Stimulated activated CD4-positive, alpha-beta T cell treated with anti-CD3 and anti-CD28 coated beads, TNF-alpha, amount 100 ng/mL, for 24 hours (primary cell): Measurements from ENCODE around the gene ARL6.
"Not testable (repeated sequence)": the region's sequence is repeated elsewhere in the genome, so short reads cannot be mapped to it uniquely, and the experiment has no call there.

Experiments
- DNase-seq, 3 experiments: peaks; one replicate each; pipeline ENCODE4 v3.0.0-alpha.2; 2020; ENCODE audit warnings: low read depth in 3 of 3

ARL6 gene

DNA sequence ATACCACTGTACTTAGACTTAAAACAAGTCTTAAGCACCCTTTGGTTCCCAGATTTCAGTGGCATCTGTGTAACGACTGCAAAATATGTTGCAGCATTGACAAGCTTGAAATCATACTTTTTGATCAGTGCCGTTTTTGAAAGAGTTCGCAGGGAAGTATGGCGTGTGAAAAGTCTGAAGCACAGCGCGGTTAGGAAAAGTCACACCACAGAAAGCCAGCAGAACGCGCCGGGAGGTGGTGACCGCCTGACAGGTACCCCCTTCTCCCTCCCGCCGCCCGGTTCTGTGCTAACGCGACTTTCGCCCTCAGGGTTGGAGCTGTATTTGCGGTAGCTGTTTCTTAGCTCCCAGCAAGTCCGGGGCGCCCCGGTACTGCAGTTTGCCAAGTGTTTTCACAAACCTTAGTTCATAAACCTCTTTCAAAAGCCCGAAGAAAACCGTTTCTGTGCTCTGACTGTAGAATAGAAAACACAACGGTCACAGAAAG lies 56.8 kb downstream of the ARL6 start:
- DNase-seq: peak in 2 of 3 experiments; percentile 11 to 37

DNA sequence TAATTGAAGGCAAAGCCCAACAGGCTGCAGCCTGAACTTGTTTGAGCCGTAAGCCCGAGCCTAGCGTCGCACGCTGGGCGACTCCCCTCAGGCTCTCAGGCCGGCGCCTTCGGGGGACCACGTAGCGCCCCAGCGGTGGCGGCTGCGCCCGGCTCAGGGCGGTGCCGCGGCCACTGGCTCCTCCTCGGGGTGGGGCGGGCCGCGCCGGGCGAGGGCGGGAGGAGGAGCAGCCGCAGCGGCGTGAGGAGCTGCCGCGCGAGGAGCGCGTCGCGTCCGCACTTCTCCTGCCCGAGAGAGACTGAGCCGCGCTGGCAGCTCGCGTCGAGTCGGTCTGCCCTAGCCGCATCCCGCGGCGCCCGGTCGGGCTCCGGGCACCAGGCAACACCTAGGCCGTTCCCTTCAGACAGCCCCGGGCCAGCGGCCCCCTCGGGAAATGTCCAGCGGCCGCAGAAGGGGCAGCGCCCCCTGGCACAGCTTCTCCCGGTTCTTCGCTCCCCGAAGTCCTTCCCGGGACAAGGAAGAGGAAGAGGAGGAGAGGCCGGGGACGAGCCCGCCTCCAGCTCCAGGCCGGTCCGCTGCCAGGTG lies 57.3 kb downstream of the ARL6 start, which contains the start of gene CRYBG3:
CRYBG3 (plus strand) TSS at position 238 of the 585 bp plus-strand sequence; CDS start at position 434, 196 bp downstream.
- DNase-seq: peak; percentile 62 to 77 (median 64)

DNA sequence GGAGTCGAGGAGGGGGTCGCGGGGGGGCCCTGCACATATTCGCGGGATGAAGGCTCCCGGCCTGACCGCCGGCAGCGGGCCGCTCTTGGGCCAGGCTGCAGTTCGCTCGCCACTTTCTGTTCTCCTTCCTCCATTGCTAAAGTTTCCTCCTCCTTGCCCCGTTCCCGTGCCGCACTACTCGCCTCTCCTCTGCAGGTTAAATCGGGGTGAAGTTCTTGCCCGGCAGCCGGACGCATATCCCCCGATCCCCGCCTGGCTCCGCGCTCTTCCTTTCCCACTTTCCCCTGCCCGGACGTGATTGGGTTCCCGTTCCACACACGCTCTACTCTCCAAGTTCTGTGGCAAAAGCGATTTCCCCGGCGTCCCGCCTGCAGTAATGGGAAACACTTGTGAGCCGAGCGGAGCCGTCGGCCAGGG lies 57.8 kb downstream of the ARL6 start:
- peak in 2 of 3 experiments; percentile 2 to 9 for DNase-seq

DNA sequence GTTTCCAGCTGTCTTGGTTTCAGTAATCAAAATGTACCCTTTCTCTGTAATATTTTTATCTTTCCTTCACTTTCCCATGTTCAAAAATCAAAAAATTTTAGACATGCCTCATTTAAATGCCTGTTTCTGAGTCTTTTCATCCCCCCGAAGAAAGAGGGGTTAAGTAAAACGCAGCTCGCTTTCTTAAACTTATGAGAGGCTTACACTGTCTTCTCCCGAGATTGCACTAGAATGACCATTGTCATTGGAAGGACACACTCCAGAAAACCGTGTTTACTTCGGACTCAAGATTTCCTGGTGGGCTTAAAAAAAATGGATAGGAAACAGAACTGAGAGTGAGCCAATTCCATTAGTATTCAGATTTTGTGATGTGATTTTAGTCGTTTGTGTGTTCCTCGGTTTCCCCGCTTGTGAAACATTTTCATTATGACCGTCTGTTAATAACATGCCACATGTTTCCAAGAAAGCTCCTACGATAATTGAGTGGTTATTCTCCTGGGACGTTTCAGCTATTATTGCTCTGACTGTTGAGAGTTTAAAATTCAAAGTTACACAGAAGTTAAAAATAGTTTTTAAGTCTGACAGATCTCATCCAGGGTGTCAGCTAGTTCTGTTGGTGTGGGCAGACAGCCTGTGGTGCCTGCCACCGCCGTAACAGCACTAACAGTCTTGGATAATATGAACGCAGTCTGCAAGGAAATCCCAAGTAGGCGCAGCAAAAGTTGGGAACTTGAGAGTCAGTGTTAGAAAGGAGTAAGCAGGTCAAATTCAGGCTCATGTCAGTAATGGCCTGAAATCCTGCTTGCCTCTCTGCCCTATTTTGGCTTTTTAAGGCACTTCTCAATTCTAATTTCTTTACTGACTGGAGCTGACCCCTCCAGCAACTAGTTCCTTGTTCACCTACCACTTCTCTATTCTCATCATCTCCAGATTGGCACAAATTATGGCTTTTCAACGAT lies 58.8 kb downstream of the ARL6 start:
- no peak for DNase-seq

DNA sequence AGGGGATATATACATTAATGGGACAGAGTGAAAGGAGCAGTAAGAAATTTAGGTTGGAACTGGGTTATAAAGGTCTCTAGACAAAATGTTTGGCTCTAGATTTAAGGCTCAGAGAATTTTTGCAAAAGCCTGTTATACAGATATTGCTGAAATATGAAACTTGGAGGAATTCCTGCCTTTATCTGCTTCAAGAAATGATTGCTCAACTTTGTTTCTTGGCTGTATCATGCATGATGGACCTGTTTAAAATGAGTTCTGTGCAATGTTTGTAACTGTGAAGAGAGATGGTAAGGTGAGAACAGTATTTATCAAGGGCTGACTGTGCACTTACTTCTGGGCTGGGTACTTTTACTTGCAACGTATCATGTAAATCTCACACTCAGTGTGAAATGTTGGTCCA lies 60.5 kb downstream of the ARL6 start:
- no peak for DNase-seq

DNA sequence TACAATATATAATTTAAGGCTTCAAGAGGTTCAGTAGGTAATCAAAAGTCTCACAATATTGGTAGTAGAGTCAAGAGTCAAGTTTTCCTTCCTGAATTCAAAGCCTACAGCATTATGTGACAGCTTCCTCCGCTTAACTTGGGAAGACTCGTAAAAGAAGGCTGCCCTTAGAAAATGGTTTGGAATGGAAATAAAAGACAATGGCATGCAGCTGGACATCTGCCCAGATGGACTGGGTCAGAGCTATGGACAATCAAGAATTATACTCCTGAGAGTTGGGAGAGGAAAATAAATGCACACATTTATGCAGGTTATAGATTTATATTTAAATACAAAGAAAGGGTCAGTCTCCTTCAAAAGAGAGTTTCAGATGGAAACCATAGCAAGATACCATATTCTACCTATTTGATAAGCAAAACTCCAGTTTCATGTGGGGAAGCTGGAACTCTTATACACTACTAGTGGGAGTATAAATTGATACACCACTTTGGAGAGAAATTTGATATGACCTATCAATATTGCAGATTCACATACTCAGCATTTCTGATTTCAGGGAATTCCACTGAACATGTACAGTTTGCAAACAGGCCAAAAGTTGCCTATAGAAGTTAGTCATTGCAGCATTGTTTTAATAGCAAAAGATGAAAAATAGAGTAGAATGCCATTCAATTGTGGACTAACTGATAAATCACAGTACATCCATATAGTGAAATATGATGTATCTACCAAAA lies 63.3 kb downstream of the ARL6 start:
- no peak for DNase-seq

DNA sequence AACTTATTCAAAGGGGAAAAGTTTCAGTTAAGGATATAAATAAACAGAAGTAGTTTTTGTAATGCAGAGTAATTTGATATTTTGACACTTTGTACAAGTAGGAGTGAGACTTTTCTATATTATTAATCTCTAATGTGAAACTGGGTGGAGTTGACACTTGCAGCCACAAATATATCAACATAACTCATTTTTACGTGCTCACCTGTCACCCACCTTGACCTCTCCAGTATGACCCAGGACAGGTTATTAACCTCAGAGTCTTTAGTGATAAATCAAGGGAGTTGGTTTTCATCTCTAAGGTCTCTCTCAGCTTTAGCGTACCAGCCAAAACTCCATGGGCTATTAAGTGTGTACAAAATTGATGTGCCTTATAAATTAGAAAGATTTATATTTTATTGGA lies 64.6 kb downstream of the ARL6 start:
- DNase-seq: no peak

DNA sequence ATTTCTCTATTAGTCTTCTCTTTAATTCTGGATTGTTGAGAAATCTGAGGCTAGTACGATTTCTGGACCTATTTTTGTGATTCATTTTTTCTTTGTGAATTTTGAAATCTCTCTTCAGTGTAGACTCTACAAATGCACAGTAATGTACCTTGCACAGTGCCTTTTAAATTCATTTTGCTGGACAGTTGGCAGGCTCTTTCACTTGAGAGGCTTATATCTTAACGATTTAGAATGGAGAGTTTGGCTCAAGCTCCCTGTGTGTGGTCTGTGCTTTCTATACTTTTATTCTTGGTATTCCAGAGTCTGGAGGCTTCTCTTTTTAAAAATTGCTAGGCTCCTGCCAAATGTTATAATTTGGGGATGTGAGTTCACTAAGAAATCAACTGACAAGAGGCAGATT lies 66.1 kb downstream of the ARL6 start:
- no peak for DNase-seq

DNA sequence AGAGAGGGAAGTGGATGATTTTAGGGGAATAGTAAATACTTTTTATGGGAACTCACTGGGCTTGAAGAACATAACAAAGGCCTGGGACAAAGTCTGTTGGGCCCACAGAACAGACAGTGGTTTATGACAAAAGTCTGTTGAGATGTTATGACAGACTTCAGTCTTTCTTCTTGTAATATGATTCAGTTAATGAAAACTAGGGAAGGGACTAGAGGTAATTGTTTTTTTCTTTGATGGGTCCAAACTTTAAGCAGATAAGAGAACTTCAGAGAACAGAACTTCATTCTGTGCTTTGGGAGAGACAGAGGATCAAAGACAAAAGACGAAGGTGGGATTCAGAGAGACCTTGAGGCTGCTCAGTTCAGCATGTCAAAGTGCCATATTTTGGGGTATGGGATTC lies 66.6 kb downstream of the ARL6 start:
- DNase-seq: no peak

DNA sequence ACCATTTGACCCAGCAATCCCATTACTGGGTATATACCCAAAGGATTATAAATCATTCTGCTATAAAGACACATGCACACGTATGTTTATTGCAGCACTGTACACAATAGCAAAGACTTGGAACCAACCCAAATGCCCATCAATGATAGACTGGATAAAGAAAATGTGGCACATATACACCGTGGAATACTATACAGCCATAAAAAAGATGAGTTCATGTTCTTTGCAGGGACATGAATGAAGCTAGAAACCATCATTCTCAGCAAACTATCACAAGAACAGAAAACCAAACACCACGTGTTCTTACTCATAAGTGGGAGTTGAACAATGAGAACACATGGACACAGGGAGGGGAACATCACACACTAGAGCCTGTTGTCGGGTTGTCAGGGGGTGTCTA lies 68.6 kb downstream of the ARL6 start:
- not testable (repeated sequence) for DNase-seq

DNA sequence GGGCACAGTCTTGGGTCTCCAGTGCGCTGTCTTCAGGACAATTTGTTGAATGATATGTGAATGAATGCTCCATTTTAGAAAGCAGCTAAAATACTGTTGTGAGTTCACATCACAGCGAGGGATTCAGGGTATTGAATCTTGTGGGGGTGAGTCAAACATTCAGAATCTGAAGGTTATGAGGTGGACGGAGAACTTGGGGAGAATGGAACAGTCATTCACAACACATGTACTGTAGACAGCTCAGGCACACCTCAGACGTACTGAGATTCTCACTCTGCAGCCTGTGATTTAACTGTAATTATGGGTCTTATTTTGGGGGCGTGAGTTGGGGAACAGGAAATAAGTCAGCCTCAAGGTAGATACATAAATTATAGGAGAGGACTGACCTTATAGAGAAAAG lies 71.2 kb downstream of the ARL6 start:
- no peak for DNase-seq

DNA sequence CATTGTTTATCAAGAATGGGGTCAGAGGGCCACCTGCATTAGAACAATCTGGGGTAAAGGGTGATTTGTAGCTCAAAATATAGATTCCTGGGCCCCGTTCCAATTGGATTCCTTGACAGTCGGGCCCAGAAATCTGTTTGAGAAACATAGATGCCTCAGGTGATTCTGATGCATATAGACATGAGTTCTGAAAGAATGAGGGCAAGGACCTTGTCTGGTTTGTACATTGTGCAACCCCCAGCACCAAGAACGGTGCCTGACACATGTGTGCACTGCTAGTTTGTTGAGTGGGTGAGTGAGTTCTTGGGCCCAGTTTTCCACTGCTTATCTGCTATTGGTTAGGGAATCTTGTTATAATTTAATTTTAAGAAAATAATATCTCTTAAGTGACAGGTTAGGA lies 73.8 kb downstream of the ARL6 start:
- DNase-seq: no peak

DNA sequence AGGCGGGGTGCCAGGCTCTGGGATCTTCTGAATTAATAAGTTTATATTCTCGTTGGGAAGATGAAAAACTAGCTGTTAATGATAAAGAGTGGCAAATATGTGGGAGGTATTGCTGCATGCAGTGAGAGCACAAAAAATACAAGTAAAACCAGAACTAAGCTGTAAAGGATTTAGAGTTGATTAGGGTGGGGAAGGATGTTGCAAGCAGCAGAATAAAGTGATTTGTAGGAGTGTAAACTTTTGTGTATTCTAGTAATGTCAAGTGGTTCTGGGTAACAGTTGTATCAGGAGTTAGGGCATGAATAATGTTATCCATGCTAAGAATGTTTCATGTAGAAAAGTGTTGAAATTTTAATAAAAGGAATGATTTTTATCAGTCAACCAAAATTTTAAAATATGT lies 75.4 kb downstream of the ARL6 start:
- DNase-seq: no peak

DNA sequence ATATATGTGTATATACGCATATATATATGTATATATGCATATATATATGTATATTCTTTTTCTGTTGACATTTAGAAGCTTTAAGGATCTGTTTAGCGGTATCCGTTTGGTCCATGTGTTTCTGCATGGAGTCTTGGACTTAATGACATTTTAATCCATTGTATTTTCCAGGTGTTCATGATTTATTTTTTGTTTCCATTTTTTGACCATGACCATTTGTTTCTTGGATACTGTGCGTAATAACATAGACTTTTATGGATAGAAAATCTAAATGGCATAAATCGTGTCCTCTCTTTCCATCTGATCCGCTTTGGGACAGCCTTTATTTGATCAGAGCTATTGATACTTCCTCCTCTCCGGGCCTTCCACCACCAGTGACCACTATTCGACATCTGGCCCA lies 76.7 kb downstream of the ARL6 start:
- no peak for DNase-seq

DNA sequence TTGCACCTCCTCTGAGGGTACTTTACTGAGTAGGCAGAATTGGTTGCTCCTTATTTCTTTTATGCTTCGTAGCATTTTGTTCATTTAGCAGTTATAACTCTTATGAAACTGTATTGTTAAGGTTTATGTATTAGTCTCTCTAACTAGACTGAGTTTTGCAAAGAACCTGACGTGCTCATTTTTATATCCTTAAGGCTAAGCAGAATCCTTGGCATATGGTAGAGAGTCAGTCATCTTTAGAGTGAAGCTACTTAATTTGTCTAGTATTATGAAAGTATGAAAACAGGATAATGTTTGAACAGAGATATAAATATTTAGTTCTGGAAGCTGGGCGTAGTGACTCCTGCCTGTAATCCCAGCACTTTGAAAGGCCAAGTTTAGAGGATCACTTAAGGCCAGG lies 77.4 kb downstream of the ARL6 start:
- DNase-seq: no peak

DNA sequence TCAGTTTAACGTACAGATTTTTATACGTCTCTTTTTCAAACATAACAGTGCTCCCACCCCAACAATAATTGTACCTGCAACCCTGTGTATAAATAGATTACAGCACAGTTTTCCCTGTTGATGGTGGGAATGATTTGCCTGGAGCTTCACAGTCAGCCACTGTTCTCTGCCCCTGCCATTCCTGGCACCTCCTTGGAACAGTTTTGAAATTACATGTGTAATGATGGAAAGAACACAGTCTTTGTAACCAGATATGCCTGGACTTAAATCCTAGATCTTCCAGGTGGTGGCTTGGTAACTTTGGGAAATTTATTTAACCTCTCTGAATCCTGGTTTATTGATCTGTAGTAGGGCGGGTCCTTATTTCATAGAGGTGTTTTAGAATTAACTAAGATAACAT lies 84.2 kb downstream of the ARL6 start:
- DNase-seq: no peak
